Measurements from ENCODE around the gene MRM2. TPM values are rescaled to one million over a fixed set of nuclear protein-coding genes. Genes with fewer than 3 reads are reported as not detected.
A peak's percentile ranks its signal among the peaks of the same experiment; 100 is the strongest.

Gene MRM2
- polyA plus RNA-seq, 2 of the 4 experiments (the other 2 are of a cell fraction) = 35.6 to 44.0 TPM

DNA sequence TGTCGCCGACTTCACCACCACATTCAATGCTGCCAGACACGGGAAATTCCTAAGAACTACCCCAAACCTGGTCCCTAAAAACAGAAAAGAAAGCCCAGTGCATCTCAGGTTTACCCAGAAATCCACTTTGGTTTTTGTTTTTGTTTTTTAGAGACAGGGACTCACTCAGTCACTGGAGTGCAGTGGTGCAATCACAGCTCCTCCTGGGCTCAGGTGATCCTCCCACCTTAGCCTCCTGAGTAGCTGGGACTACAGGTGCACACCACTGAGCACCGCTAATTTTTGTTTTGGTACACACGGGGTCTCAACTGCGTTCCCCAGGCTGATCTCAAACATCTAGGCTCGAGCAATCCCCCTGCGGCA is 32.1 kb downstream of the MRM2 start:
- FAIRE-seq (no peak), DNase-seq (ENCODE audit: low read depth in 1 of 2, low spot score in 1 of 2) (no peak), ATAC-seq (no peak)
- Histone ChIP-seq H3K4me1 (no peaks in the 10 kb centered on the region), H3K4me3 (no peak overlapping the region), H3K9me3 (no peaks in the 10 kb centered on the region), H3K4me2 (no peak overlapping the region), H3K27ac (no peak overlapping the region)
- no peak for TF ChIP-seq RCOR1 (IDR thresholded peaks at IDR 0.05; ENCODE audit: low read depth, low read length)
- 83% methylated on average over 8 of the region's 8 CpGs for WGBS (ENCODE audit: missing lambda C conversion rate)
- ChIA-PET CTCF (interaction anchor here (0.6 to 3.0 kb wide), 28 partner anchors 10 to 655 kb away, joined by 3 to 13 read pairs (median 4); no protein-coding TSS in a partner anchor), POLR2A (no interaction called here)

DNA sequence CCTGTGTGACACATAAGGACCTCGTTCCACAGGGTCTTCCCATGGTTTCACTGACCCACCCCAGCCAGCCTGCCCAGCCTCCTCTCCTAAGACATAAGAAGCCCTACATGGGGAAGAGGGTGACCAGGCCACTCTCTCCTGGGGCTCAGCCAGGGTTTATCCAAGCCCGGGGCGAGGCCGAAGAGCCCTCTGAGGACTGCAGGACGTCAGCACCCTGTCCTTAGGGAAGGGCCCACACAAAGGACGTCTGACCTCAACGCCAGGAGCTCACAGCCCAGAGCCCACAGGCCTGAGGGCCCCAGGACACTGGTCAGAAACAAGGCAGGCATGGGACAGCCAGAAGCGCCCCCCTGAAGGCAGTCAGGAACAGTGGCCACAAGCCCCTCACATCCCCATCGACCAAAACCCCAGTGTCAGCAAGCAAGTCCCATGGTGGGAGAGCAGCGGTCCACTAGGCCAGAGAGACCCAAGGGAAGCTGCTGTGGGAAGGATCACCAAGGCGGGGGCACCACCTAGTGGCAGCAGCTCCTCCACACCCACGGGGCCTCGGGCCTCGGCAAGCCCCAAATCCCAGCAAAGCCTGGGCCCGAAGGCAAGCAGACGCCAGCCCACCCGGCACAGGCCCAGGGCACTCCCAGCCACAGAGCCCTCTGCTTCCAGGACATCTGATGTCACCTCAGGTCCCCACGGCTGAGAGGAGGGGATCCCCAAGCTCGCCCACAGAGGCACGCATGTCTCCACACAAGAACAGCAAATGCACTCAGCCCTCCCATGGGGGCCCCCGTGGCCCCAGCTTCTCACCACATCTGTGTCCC is 32.7 kb downstream of the MRM2 start:
- FAIRE-seq = no peak
- no peak overlapping the region for H3K4me3 ChIP-seq
- peak; percentile 69 to 94; a peak in 5 of 6 replicates for ATAC-seq
- DNase-seq (ENCODE audit: low read depth in 1 of 2, low spot score in 1 of 2) = peak; percentile 52 to 70
- H3K4me2 ChIP-seq = no peak overlapping the region
- no peak overlapping the region for H3K27ac ChIP-seq
- TF ChIP-seq, protein P1, sequence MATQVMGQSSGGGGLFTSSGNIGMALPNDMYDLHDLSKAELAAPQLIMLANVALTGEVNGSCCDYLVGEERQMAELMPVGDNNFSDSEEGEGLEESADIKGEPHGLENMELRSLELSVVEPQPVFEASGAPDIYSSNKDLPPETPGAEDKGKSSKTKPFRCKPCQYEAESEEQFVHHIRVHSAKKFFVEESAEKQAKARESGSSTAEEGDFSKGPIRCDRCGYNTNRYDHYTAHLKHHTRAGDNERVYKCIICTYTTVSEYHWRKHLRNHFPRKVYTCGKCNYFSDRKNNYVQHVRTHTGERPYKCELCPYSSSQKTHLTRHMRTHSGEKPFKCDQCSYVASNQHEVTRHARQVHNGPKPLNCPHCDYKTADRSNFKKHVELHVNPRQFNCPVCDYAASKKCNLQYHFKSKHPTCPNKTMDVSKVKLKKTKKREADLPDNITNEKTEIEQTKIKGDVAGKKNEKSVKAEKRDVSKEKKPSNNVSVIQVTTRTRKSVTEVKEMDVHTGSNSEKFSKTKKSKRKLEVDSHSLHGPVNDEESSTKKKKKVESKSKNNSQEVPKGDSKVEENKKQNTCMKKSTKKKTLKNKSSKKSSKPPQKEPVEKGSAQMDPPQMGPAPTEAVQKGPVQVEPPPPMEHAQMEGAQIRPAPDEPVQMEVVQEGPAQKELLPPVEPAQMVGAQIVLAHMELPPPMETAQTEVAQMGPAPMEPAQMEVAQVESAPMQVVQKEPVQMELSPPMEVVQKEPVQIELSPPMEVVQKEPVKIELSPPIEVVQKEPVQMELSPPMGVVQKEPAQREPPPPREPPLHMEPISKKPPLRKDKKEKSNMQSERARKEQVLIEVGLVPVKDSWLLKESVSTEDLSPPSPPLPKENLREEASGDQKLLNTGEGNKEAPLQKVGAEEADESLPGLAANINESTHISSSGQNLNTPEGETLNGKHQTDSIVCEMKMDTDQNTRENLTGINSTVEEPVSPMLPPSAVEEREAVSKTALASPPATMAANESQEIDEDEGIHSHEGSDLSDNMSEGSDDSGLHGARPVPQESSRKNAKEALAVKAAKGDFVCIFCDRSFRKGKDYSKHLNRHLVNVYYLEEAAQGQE (IDR thresholded peaks at IDR 0.05) = no peak
- TF ChIP-seq TFCP2L1 (CRISPR knock-in tag; IDR thresholded peaks at IDR 0.05) (no peak), RAD21 (conservative IDR thresholded peaks at IDR 0.05 in 1 of 2, IDR thresholded peaks at IDR 0.05 in 1 of 2) (peak; percentile 81 to 84), NPAS2 (CRISPR knock-in tag; IDR thresholded peaks at IDR 0.05; ENCODE audit: borderline replicate concordance) (no peak), SMC3 (IDR thresholded peaks at IDR 0.05) (peak; percentile 67; the same call in 2 of the 3 replicates), BHLHE40 (IDR thresholded peaks at IDR 0.05; ENCODE audit: low read depth, low read length) (no peak), FOSB (CRISPR knock-in tag; IDR thresholded peaks at IDR 0.05) (no peak), HOXB5 (CRISPR knock-in tag; IDR thresholded peaks at IDR 0.05) (no peak), SREBF2 (IDR thresholded peaks at IDR 0.05) (no peak), RNF2 (IDR thresholded peaks at IDR 0.05; ENCODE audit: borderline replicate concordance, low read depth) (no peak), ZNF302 (CRISPR knock-in tag; IDR thresholded peaks at IDR 0.05) (no peak)
- TF ChIP-seq, protein P2, sequence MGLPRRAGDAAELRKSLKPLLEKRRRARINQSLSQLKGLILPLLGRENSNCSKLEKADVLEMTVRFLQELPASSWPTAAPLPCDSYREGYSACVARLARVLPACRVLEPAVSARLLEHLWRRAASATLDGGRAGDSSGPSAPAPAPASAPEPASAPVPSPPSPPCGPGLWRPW (IDR thresholded peaks at IDR 0.05) = no peak
- TF ChIP-seq, protein P3, sequence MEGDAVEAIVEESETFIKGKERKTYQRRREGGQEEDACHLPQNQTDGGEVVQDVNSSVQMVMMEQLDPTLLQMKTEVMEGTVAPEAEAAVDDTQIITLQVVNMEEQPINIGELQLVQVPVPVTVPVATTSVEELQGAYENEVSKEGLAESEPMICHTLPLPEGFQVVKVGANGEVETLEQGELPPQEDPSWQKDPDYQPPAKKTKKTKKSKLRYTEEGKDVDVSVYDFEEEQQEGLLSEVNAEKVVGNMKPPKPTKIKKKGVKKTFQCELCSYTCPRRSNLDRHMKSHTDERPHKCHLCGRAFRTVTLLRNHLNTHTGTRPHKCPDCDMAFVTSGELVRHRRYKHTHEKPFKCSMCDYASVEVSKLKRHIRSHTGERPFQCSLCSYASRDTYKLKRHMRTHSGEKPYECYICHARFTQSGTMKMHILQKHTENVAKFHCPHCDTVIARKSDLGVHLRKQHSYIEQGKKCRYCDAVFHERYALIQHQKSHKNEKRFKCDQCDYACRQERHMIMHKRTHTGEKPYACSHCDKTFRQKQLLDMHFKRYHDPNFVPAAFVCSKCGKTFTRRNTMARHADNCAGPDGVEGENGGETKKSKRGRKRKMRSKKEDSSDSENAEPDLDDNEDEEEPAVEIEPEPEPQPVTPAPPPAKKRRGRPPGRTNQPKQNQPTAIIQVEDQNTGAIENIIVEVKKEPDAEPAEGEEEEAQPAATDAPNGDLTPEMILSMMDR (IDR thresholded peaks at IDR 0.05) = peak; percentile 72
- ChIA-PET CTCF (interaction anchor here (0.6 to 3.0 kb wide), 30 partner anchors 10 to 654 kb away, joined by 3 to 13 read pairs (median 4); no protein-coding TSS in a partner anchor), POLR2A (interaction anchor here (0.6 kb wide), 1 partner anchor 451 kb away, joined by 8 read pairs; no protein-coding TSS in a partner anchor)
- WGBS (ENCODE audit: missing lambda C conversion rate) = 69% methylated on average over 13 of the region's 21 CpGs
- no peaks in the 10 kb centered on the region for H3K9me3 ChIP-seq
- H3K4me1 ChIP-seq = no peaks in the 10 kb centered on the region

DNA sequence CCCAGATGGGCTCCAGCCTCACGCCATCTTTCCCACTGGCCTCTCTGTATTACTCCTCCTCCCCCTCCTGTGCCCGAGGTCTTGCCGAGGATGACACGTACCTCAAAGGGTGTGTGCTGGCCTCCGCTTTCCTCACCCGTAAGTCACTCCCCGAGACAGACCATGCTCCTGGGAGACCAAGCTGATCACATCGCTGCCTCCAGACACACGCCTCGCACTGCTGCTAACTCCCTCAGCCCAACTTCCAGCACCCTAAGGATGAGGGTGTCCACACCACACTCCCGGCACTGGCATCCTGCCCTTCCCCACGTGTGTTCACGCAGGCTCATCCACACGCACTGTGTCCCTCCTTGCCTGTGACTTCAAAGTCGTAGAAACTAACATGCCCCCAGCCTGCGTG is 33.3 kb downstream of the MRM2 start:
- no peak for TF ChIP-seq HOXA7 (CRISPR knock-in tag; IDR thresholded peaks at IDR 0.05)
- TF ChIP-seq HOXB13 (CRISPR knock-in tag; IDR thresholded peaks at IDR 0.05; ENCODE audit: low read depth) = no peak
- TF ChIP-seq, protein P4, sequence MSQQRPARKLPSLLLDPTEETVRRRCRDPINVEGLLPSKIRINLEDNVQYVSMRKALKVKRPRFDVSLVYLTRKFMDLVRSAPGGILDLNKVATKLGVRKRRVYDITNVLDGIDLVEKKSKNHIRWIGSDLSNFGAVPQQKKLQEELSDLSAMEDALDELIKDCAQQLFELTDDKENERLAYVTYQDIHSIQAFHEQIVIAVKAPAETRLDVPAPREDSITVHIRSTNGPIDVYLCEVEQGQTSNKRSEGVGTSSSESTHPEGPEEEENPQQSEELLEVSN (IDR thresholded peaks at IDR 0.05; ENCODE audit: borderline replicate concordance, low read depth) = no peak
- no peak for TF ChIP-seq FOSB (CRISPR knock-in tag; IDR thresholded peaks at IDR 0.05)
- TF ChIP-seq, protein P5, sequence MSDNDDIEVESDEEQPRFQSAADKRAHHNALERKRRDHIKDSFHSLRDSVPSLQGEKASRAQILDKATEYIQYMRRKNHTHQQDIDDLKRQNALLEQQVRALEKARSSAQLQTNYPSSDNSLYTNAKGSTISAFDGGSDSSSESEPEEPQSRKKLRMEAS (IDR thresholded peaks at IDR 0.05) = no peak
- Histone ChIP-seq H3K9me3 (no peaks in the 10 kb centered on the region), H3K27ac (no peak overlapping the region), H3K4me3 (no peak overlapping the region), H3K4me2 (no peak overlapping the region), H3K4me1 (no peaks in the 10 kb centered on the region)
- POLR2A ChIA-PET = no interaction called here
- CTCF ChIA-PET = interaction anchor here (0.8 to 3.0 kb wide), 18 partner anchors 9 to 630 kb away, joined by 3 to 13 read pairs (median 4); no protein-coding TSS in a partner anchor
- no peak for FAIRE-seq
- WGBS (ENCODE audit: missing lambda C conversion rate) = 95% methylated on average over 16 of the region's 16 CpGs
- DNase-seq (ENCODE audit: low read depth in 1 of 2, low spot score in 1 of 2) = no peak
- no peak for ATAC-seq

Data from A549 (cell line).